ENCODE results near the gene C17orf107.

The C17orf107 gene

DNA sequence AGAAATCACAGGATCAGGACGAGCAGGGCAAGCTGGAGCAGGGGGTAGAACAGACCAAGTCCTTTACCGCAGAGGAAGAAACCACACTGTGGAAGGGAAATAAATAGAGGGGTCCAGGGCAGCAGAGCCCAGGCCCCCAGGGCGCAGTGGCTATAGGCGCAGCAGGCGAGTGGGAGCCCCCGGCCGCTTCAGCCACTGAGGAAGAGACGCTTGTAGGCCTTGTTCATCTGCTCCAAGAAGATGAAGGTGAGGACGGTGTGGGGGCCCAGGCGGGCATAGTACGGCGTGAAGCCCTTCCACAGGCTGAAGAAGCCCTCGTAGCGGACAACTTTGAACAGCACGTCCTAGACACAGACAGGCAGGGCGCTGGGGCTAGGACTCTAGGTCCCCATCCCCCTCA, 38.2 kb downstream of the C17orf107 start:
- no peak for DNase-seq

GRCh38 chr17:4938069-4938491, 38.7 kb downstream of the C17orf107 start:
- no peak for DNase-seq

DNA sequence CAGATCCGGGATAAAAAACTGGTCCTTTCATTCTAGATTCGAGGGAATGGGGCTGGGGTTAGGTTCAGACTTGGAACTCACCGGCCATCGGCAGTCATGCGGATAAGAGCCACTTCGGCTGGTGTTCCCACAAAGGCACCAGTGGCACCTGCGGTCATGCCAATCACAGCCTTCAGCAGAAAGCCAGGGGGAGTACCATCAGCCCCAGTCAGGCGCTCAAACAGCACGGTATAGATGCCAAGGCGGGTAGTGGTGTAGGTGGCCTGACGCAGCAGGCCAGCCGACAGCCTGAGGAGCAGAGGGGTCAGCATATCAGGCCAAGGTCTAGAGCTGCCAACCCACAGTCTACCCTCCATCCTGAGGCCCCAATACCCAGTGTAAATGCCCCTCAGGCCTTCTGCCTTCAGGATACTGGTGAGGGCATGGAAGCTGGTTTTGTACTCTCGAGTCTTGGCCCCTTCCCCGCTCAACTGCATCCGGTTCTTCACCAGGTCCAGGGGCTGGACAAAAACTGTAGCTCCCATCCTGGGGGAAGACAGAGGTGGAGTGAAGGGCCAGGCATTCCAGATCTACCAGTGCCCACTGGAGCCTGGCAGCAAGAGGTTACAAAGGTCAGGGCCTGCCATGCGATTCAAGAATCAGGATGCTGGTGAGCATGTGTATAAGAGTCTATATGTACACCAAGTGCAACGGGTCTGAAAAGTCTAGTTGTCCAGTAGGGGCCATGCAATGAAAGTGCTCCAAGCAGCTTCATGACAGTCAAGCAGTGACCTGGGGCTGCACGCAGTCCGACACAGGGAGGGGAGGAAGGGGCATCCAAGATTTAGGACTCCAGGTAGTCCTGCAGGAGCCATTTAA, 39.6 kb downstream of the C17orf107 start:
- DNase-seq, result no peak

GRCh38 chr17:4939546-4939795, 40.1 kb downstream of the C17orf107 start:
- DNase-seq, result peak; percentile 42

- peak; percentile 96 for DNase-seq
These were observed 40.6 kb downstream of the C17orf107 start, which contains the start of the genes RNF167 and SLC25A11 for GRCh38 chr17:4939796-4940554. RNF167 (plus strand) TSS chr17:4940268; CDS start chr17:4940910, 642 bp downstream. SLC25A11 (minus strand) TSS chr17:4940046; CDS start chr17:4939910, 136 bp downstream.

DNA sequence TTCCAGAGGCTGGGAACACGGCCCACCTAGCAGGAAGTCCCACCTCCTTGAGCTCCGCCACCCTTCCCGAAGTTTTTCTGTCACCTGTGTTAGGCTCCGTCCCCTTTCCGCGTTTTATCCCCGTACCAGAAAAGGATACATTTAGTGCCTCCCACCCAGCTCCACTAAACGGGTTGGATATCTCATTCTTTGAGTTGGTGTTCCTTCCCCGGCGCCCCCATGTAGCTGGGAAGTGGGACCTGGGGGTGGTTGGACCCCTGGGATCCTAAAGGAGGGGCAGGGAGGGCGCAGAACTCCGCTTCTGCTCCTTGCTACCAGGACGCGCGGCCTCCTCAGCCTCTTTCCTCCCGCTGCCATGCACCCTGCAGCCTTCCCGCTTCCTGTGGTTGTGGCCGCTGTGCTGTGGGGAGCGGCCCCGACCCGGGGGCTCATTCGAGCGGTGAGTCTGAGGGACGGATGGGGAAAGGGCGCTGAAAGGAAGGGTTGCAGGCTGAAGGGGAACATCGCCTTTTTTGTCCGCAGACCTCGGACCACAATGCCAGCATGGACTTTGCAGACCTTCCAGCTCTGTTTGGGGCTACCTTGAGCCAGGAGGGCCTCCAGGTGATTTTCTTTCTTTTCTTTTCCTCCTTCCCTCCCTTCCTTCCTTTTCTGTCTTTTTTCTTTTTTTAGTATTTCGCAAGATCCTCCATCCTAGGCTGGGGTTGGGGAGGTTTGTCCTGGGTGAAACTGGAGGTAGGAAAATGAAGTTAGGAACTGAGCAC, 41.4 kb downstream of the C17orf107 start:
- peak; percentile 64 for DNase-seq

DNA sequence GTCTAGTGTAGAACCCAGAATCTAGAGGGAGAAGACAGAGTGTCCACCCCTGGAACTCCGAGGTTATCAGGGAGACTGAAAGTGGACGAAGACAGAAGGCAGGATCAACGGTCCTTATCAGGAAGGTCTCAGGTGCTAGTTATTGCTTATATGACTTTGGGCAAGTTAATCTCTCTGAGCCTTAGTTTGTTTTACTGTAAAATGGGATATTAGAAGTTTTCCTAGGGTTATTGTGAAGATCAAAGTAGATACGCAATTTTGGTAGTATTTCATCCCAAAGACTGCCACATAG, 41.9 kb downstream of the C17orf107 start:
- no peak for DNase-seq

DNA sequence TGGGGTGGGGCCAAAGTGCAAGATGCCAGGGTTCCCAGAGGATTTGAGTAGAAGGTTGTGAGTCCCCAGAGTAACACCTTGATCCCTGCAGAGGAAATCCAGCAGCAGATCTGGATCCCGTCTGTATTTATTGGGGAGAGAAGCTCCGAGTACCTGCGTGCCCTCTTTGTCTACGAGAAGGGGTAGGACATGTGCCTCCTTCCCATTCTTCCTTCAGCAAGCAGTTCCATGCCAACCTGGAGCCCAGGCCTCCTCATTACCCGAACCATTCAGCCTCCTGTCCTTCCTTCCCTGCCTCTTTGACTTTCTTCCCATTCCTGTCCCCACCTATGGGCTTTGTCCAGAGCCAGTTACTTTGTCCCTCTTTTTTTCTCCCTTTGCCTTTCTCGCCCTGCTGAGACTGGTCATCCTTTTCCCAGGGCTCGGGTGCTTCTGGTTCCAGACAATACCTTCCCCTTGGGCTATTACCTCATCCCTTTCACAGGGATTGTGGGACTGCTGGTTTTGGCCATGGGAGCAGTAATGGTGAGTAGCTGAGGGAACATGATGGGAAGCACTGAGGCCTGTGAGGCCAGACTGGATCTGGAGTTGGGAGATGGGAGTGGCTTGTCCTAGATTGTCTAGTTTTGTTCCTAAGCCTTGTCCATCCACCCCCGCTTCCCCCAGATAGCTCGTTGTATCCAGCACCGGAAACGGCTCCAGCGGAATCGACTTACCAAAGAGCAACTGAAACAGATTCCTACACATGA, 43.6 kb downstream of the C17orf107 start:
- no peak for DNase-seq

DNA sequence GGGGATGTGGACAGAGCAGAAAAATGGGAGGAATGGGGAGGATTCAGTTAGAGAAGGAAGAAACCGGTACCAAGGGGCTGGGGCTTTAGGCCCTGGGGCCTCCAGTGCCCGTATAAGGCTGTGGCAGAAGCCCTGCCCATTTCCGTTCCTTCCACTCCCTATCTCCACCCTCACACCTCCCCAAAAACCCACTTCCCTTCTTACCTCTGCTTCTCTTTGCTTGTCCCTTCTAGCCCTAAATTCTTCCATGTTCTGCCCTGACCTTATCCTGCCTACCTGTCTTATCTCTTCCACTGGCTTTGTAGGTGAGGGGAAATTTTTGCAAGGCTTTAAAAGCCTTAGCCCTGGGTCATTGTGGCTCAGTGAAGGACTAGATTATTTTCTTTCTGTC, 44.8 kb downstream of the C17orf107 start:
- peak; percentile 75 for DNase-seq

DNA sequence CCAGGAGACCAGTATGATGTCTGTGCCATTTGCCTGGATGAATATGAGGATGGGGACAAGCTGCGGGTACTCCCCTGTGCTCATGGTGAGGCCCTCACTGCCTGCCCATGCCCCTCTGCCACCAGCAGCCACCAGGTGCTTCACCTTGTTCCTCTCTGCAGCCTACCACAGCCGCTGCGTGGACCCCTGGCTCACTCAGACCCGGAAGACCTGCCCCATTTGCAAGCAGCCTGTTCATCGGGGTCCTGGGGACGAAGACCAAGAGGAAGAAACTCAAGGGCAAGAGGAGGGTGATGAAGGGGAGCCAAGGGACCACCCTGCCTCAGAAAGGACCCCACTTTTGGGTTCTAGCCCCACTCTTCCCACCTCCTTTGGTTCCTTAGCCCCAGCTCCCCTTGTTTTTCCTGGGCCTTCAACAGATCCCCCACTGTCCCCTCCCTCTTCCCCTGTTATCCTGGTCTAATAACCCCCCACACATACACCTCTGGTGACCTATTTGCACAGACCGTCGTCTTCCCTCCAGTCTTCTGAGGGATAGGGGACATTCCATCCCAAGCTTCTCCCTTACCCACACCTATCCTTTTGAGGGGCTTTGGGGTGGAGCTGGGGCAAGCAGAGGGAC, 45.3 kb downstream of the C17orf107 start:
- peak; percentile 62 for DNase-seq

DNA sequence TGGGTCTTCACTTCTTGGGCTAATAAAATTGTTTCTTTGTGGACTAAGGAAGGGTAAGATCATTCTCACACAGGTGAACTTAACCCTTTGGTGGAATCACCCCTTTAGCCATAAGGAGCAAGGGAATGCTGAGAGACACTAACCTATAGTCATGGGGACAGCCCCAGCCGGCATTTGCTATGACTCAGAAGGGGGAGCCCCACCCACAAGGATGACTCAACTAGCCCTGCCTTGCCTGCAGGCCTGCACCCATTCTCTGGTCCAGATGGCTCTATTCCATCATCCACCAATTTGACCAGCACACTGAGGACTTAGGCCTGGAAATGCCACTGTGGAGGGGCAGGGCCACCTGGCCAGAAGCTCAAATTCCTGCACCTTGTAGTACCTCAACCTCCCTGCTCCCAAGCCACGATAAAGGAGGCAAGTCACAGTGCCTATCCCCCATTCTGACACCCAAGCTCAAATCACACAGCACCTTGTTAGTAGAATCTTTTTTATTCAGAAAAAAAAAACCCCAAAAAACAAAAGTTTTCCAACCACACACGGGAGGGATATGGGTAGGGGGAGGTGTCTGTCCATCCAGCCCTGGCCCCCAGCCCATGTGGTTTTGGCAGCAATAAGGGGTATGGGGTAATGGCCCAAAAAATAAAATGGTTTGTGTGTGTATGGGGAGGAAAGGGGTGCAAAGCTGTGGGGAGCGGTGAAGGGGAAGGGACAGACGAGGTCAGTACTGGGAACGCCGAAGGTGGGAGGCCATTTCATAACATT, 46.0 kb downstream of the C17orf107 start:
- peak; percentile 92 for DNase-seq

- DNase-seq, result no peak
These were observed 46.6 kb downstream of the C17orf107 start for GRCh38 chr17:4945944-4946280.

GRCh38 chr17:4946312-4946976, 47.1 kb downstream of the C17orf107 start:
- no peak for DNase-seq

- DNase-seq, result no peak
These were observed 47.7 kb downstream of the C17orf107 start for GRCh38 chr17:4947010-4947410.

DNA sequence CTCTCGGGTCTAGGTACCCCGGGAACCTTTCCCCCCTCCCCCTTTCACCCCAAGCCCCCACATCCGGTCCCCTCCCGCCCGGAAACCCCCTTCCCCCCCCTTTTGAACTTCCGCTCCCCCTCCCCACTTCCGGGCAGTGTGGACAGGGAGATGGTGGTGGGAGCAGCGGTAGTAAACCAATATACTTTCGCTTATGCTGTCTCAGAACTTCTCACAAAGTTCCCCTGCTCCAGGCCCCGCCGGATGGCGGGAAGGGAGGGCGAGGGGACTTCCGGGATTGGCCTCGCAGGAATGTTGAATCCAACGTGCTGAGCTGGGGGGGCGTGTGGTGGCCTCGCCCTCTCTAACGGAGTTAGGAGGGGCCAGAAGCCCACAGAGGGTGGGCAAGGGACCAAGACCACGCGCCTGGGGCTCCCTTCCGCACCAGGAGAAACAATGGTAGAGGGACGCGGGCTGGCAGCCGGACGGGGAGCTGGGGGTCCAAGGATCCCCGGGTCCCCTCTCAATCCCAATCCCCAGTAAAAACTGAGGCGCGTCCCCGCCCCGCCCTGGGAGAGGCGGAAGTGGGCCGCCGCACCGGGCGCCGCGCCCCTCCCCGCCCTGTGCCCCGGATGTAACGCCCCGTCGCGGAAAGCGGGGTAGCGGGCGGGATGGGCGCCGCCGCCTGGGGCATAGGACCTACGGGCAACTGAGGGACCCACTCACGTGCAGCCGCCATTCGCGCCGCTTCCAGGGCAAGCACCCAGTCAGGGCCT, 48.3 kb downstream of the C17orf107 start:
- DNase-seq, result peak; percentile 80

DNA sequence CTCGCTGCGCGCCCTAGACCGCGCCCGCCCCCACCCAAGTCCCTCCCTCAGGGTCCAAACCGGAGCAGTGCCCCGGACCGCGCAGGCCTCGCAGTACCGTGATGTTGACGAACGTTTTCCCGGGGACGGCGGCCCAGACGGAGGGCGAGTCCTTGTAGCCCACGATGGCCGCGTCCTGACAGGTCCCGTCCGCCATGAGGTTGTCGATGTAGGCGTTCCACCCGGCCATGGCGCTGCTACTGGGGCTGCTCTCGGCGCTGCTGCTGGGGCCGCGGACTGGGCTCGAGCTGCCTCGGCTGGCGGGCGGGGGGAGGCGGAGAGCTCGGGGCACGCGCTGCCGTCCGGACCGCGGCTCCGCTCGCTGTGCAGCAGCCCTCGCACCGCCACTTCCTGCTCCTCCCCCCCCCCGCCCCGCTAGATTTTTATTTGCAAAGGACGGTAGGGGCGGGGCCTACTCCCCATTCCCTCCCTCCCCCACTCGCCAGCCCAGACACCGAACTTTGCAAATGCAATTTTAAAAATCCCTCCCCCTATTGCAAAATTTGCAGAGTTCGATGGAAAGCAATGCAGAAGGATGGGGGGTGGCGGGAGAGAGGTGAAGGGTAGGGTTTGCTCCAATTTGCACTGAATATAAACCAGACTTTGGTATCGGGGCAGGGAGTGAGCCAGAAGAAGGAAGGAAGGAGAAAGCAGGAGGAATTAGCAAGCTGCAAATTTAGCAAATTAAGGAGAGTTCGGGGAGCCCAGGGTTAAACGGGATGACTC, 49.0 kb downstream of the C17orf107 start, which contains the start of gene PFN1:
Gene PFN1, minus strand, starts transcription at position 365 of the 765 bp plus-strand sequence. Its CDS starts 136 bp downstream, at position 229.
- peak; percentile 95 for DNase-seq

GRCh38 chr17:4948931-4949320, 49.6 kb downstream of the C17orf107 start:
- DNase-seq, result peak; percentile 84

- peak; percentile 89 for DNase-seq
These were observed 50.2 kb downstream of the C17orf107 start for GRCh38 chr17:4949321-4950074.

All from stimulated activated CD4-positive, alpha-beta T cell treated with anti-CD3 and anti-CD28 coated beads, Interleukin-15, amount 100 ng/mL, for 24 hours (primary cell).